HG03460 (cell line): ENCODE data around the gene EXOC4.

Source experiments
- ATAC-seq: cut with Tn5 transposase; IDR thresholded peaks from one replicate; pipeline ENCODE4 v1.9.1; 2021; ENCODE audit not compliant: unreplicated experiment

The EXOC4 gene

DNA sequence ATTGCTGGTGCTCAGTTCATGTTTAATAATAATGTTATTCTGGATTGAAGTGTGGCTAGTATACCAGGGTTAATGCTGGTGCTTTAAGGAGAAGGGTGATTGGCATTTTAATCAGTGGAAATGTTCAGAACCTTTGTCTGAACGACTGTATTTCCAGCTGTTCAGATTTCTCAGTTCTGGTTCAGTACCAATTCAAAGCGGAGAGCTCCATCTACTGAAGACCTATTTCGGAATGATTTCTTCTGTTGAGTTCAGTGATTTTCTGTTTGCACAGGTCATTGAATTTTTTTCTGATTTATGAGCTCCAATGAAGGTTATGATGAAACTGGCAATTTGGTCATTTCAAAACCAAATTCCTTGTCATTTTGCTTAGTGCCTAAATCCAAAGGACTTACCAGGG lies 160.1 kb downstream of the EXOC4 start:
- ATAC-seq = no peak

DNA sequence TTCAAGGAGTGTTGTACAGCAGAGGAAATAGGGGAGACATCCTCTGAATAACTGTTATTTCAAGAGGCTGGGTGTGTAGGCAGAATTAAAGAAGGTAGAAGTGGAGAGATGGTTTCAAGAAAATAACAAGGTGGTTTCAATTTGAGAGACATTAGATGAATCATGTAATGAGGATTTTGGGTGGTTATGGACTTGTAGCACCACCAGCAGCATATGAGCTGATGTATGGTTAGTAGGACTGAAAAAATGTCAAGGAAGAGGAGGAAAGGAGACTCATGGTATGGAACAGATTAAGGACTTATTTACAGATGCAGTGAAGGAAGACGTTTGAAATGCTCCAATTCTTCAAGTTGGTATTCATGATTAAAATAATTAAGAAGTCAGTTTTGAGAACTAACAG lies 166.2 kb downstream of the EXOC4 start:
- ATAC-seq = no peak

DNA sequence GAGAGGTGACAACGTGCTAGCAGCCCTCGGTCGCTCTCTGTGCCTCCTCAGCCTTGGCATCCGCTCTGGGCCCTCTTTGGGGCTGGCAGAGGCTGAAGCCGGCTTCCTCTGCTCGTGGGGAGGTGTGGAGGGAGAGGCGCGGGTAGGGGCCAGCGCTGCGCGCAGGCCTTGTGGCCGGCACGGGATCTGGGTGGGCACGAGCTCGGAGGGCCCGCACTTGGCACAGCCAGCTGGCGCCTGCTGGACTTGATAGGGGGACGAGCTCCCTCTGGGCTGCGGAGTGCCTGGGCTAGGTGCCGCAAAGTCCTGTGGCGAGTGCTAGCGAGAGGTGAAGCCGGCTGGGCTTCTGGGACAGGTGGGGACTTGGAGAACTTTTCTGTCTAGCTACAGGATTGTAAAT lies 170.7 kb downstream of the EXOC4 start:
- ATAC-seq = no peak

DNA sequence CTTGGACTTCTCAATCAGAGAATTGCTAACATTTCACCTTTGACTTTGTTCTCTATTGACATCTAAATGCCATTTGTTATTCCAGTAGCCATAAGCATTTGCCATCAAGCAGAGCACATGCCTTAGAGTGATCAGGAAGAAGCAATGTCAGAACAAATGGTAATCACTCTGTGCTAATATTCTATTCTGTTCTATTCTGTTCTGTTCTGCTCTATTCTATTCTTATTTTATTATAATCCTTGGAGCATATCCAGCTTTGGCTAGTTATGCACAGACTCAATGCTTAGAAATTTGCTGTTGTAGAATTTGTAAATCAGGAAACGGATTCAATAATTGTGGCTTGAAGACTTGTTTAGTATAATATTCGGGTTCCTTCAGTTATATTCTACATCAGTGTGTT lies 175.4 kb downstream of the EXOC4 start:
- ATAC-seq = no peak

DNA sequence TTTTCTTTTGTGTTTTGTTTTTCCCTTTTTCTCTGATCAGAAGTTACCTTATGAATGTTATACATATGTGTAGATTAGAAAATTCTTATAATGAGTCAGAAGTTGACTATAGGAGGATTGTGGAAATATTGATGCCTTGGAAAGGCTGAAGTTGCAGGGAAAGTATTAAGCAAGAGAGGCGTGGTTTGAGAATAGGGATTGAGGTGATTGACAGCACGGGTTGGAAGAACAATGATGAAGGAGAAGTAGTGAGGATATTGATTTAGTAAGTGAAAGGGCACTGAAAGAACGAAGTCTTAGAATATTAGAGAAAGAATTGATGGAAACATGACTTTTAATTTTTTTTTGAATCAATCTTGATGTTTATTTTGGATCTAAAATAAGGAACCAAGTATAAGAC lies 176.0 kb downstream of the EXOC4 start:
- no peak for ATAC-seq

DNA sequence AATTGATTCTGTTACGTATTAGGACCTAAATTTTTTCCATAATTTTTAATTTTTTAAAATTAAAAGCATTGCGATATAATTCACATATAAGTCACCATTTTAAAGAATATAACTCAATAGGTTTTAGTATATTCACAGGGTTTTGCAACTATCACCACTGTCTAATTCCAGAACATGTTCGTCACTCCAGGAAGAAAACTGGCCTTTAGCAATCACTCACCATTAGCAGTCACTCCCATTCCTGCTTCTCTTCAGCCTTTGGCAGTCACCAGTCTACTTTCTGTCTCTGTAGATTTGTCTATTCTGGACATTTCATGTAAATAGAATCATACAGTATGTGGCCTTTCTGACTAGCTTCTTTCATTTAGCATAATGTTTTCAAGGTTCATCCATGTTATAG lies 176.5 kb downstream of the EXOC4 start:
- ATAC-seq = no peak

DNA sequence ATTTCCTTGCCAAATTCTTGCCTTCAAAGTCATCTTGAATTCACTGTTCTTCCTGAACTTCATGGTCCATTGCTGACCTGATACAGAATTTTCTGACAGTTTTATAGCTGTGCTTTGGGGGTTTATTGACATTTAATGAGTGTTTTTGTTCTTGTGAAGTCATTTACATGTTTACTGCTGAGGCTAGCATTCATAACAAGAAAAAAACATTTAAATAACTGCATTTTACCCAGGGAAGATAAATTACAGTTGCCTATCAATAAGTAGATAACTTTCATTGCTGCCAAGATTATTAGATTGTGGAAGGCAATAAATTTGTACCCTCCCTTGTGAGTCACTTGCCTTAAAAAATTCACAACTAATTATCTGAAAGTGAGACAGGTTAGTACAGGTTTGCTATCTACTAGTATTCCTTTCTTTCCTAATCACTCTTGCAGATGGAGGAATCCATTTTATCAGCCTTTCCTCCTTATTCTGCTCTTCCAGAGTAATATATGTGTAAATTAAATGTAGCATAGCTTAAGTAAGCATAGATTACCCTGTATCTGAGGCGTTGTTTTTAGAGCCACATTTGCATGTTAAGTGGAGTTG lies 178.4 kb downstream of the EXOC4 start:
- ATAC-seq = no peak

DNA sequence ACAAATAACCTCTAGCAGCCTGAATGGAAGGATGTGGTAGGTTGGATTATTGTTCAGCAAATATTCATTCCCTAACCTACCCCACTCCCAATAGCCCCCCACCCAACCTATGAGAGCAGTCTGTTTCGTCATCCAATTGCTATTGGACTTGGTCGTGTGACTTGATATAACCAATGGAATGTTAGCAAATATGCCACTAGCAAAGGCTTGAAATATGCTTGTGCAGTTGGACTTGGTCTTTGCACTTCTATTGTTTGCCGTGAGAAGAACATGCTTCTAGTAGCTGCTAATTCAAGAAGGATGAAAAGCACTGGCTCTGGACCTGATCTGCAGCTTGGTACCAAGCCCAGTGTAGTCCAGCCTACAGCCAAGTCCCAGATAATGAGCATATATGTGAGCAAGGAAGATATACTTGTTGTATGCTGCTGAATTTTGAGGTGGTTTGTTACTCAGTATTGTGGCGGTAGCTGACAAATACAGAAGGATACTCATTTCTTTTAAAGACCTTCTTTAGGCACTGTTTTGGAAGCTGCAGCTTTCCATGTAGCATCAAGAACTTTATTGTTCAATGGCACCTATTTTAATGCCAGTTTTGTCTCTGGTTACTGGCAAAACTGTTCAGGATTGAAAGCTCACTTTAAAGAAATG lies 180.4 kb downstream of the EXOC4 start:
- no peak for ATAC-seq

DNA sequence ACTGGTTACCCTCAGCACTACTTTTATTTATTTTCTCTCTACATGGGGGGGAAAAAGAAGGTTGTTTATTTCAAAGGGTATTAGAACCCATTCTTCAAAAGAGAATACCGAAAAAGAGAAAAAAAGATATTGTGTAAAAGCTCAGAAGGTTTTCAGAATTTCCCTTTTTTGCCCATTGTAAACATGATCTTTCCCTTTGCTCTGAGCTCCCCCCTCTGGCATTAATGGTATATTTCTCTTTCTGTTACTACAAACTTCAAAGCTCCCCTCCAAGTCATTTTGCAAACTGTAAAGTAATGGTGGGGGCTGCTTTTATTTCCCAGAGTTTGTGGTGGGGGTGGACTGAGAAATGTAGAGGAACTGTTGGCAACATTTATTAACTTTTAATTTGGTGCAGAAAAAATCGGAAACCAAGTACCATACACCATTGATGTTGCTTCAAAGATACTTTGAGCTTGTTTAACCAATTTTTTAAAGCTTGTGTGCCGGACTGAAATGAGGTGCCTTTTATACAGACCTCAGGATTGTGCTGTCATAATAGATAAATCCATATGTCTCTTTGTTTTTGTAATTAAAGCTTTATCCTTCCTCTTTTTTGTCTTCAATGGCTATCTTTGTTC lies 181.5 kb downstream of the EXOC4 start:
- ATAC-seq = no peak

DNA sequence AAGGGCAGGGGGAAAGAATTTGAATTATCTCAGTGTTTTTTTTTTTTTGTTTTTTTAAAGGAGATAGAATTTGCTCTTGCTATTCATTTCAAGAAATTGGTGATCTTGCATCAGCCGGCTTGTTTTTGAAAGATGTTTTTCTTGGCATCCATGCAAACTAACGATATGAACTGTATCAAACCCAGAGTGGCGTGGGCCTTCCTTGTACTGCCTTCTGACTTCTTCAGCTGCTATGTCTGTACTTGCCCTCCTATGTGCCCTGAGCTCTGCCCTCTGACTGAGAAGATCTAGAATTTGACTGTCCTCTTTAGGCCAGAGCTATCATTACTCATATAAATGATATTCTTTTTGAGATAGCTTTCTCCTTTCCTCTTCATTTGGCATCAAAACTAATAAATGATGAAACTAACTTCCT lies 183.1 kb downstream of the EXOC4 start:
- no peak for ATAC-seq

DNA sequence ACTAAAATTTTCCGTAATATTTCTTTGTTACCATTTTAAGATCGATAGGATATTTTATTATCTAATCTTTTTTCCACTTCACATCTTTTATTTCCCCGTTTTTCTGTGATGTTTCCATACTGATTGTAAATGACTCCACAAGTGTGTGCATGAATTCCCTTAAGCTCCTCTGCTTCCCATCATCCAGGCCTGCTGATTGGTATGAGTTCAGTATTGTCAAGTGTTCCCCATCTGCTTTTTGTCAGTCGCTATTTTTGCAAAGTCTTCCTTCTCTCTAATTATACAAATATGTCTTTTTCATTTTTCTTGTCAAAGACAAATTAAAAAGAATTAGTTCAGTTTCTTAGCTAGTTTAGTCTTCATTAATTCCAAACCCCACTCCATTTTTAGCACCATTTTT lies 184.7 kb downstream of the EXOC4 start:
- no peak for ATAC-seq

DNA sequence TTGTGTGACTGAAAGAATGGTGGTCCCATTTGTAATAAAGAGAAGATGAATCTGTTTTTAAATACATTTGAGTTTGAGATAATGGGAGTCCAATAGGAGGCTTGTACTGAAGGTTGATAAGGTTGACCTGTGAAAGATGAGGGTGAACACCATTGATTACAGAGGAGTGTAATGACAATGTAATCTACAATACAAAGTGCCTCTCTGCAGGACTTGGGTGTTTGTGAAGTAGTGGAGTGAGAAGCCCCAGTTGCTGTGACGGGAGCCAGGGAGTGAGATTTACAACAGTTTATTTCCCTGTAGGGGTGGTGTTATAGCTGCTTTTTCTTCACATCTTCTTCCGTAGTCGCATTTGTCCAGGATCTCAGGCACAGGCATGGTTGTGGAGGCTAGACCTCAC lies 189.9 kb downstream of the EXOC4 start:
- ATAC-seq = no peak

DNA sequence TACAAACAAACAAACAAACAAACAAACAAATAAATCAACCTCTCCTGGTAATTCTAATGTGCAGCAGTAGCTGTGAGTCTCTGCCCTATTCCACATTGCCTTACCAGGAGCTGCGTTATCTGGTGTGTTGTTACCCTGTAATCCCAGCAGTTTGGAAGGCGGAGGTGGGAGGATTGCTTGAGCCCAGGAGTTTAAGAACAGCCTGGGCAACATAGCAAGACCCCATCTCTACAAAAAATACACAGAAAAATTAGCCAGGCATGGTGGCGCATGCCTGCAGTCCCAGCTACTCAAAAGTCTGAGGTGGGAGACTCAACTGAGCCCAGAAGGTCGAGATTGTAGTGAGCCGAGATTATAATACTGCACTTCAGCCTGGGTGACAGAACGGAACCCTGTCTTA lies 192.7 kb downstream of the EXOC4 start:
- ATAC-seq = no peak

DNA sequence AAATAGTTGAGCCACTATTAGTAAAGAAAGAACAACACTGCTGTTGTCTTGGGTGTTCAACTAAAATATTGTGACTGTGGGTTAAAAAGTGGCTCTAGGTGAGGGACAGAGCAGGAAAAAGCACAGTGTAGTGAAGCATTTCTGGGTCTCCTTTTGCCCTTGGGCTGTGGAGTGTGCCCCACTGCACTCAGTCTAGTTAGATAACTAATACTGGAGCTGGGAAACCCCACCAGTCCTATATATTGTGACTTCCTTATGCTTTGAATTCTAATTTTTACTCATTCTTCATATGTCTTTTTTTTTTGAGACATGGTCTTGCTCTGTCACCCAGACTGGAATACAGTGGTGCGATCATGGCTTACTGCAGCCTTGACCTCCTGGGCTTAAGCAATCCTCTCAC lies 195.1 kb downstream of the EXOC4 start:
- ATAC-seq = no peak

DNA sequence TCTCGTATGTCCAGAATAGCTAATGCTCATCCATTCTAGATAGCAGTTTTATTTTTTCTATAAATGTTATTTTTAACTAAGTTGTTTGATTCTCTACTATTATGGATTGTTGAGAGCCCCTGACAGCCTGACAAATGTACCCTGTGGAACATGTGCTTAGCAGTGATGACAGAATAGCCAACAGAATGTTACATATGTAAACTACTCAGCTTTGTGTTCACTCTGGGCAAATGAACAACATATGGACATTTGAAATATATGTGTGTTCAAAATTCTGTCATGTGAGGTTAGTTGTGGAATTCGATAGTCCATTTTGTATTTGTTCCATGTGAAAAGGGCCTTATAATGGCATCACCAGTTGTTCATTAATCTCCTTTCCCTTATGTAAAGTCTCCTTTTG lies 199.7 kb downstream of the EXOC4 start:
- no peak for ATAC-seq

DNA sequence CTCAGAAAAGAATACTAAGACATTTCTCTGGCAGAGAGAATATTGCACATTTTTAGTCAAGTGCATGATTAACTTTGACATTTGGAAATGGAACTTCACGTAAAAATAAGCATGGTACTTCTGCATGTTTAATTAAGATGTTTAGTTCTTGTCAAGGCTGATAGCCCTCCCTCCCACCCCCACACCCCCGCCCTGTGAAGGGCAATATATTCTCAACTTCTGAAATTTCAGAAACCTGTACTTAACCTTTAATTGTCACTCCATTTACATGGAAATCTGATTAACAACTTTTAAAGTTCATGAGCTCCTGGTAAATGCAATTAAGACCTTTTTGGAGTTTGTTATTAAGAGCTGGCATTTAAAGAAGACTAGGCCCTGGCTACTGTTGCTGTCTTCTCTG lies 205.8 kb downstream of the EXOC4 start:
- no peak for ATAC-seq

DNA sequence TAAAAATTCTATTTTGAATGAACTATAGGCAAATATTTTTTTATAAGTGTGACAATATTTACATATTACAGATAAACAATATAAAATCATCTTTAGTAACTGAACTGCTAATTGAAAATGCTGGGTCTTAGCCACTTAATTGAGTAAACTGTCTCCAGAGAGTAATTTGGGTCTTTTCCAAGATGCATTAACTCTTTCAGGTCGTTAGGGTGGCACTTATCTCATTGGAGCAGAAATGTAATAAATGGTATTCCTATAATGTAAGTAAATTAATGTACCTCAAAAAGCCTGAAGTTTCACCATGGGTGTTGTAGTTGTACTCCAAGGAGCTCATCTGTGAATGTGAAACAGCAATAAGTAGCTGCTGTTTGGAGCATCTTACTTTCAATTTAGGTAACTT lies 208.5 kb downstream of the EXOC4 start:
- no peak for ATAC-seq

DNA sequence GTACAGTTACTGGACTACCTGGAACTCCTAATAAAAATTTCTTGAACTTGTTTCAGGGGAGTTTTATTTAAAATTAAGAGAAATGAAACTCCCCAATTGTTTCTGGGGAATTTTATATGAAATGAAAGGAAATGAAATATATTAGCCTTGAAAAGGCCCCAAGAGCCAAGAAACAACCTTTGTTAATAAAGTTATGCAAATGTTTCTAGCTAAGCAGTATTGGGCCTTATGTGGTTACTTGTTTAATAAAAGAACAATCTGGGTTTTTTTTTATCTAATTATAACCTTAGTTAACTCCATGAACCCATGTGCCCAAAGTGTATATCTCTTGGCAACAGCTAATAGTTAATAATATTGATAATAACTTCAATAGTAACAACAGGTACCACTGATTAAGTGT lies 222.8 kb downstream of the EXOC4 start:
- ATAC-seq = no peak

DNA sequence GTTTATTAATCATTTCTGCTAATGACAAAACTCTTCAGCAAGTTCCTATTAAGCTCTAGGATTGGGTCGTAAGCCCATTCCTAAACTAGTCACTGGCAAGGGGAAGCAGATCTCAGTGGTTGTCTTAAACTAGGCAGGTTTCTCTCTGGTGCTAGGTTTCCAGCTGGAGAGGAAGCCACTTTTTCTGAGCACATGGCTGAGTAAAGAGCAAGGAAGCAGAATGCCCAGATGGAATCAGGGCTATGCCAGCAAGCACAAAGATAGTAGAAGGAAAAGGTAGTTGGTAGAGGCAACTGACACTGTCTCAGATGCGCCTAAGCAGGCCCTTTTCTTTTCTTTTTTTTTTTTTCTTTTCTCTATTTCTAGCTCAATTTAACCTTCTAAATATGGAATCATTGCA lies 224.9 kb downstream of the EXOC4 start:
- no peak for ATAC-seq

DNA sequence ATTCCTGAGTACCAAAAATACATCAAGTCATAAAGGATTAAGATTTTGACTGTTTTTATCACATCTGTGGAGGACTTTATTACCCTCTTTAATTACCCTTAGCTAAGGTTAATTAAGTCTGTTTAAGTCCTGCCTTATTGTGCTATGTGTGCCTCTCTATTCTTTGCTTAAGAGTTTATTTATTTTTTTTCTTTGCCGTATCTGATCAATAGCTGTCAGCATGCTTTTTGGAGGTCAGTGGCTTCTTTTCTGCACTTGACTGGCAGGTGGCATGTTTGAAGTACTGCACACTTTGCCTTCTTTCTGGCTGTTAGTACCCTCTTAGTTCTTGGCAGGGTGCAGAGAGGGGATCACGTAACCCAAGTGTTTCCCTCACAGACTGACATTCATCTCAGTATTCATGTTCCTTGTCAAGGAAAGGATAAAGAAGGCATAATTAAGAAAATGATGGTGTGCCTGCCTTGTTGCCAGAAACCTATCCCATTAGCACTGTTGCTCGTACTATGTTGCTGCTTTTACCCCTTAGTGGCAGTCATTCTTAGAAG lies 225.8 kb downstream of the EXOC4 start:
- ATAC-seq = no peak

DNA sequence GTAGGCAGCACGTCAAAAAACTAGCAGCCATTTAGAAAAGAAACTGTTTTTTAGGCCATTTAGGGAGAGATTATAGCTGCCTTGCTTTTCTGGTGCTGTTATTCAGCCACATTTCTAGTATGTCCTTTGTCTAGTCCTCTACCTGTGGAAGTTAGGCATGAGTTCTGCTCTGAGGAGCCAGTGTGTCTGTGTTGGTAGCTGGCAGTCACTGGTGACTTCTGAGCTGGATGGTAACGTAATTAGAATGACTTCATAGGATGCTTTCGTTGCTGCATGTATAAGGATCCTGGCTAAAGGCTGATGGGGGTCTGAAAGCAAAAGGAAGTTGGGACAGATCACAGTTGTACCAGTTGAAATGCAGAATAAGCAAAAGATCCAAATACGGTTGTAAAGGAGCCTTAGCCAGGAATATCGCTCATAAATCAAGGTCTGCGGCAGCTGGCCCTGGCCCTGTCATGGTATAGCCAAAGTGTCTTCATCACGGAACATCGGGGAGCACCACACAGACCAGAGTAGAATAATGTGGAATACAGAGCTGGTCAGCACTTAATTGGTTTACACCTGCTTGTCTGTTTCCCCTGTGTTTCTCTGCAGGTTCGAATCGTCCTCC lies 226.7 kb downstream of the EXOC4 start:
- no peak for ATAC-seq

DNA sequence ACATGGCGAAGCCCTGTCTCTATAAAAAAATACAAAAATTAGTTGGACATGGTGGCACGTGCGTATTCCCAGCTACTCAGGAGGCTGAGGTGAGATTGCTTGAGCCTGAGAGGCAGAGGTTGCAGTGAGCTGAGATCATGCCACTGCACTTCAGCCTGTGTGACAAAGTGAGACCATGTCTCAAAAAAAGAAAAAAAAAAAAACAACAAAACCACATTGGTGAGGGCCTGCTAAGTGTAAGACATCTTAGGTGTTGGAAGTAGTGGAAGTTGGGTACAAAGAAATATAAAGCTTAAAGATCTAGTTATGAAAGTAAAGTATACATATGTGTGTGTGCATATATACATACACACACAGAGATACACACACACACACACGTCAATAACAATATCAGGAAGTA lies 228.0 kb downstream of the EXOC4 start:
- no peak for ATAC-seq
